Measurements from ENCODE around the gene ASAP3. TPM values are rescaled to one million over a fixed set of nuclear protein-coding genes. Genes with fewer than 3 reads are reported as not detected.

ASAP3 gene
- total RNA-seq, 4 donors from 2014 or later = 69.3 to 75.7 (median 73.6) TPM

DNA sequence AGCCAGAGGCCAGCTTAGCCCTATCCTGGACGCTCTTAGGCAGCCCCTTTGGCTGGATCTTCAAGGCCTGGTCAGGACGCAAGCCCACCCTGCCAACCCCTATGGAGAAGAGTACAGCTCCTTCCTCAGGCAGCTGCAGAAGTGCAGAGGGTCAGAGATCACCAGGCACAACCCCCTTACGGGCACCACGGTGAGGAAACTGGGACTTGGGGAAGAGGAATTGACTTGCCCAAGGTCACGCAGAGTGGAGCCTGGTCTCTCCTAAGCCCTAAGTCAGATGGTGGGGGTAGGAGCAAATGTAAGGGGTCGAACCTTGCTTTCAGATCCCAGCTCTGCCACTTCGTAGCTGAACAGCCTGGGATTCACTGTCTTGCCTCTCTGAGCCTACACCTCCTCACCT lies 43.4 kb upstream of the ASAP3 start:
- Histone ChIP-seq H3K27ac (no peak overlapping the region), H3K4me1 (peaks cover 13 to 37% of the 10 kb centered on the region in 2 donors), H3K4me3 (replicated peaks in 1 of 3) (no peak overlapping the region), H3K27me3 (no peaks in the 10 kb centered on the region), H3K36me3 (no peaks in the 10 kb centered on the region), H3K9me3 (no peaks in the 10 kb centered on the region)
- WGBS, 2 donors = 86 to 96% methylated on average over 7 of the region's 7 CpGs
- no peak for TF ChIP-seq POLR2A (IDR thresholded peaks at IDR 0.05)
- TF ChIP-seq, protein P1, sequence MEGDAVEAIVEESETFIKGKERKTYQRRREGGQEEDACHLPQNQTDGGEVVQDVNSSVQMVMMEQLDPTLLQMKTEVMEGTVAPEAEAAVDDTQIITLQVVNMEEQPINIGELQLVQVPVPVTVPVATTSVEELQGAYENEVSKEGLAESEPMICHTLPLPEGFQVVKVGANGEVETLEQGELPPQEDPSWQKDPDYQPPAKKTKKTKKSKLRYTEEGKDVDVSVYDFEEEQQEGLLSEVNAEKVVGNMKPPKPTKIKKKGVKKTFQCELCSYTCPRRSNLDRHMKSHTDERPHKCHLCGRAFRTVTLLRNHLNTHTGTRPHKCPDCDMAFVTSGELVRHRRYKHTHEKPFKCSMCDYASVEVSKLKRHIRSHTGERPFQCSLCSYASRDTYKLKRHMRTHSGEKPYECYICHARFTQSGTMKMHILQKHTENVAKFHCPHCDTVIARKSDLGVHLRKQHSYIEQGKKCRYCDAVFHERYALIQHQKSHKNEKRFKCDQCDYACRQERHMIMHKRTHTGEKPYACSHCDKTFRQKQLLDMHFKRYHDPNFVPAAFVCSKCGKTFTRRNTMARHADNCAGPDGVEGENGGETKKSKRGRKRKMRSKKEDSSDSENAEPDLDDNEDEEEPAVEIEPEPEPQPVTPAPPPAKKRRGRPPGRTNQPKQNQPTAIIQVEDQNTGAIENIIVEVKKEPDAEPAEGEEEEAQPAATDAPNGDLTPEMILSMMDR (IDR thresholded peaks at IDR 0.05) = no peak
- intact Hi-C loops (cut with DNase I) = no loop called here
- DNase-seq = no peak

- H3K4me1 ChIP-seq = peaks cover 9 to 31% of the 10 kb centered on the region in 2 donors
- TF ChIP-seq, protein P1 (IDR thresholded peaks at IDR 0.05) = no peak
- no peak for TF ChIP-seq POLR2A (IDR thresholded peaks at IDR 0.05)
- H3K27me3 ChIP-seq = no peaks in the 10 kb centered on the region
- H3K36me3 ChIP-seq = no peaks in the 10 kb centered on the region
- 94 to 97% methylated on average over 8 of the region's 8 CpGs for WGBS, 2 donors
- no peaks in the 10 kb centered on the region for H3K9me3 ChIP-seq
- DNase-seq = no peak
- intact Hi-C loops (cut with DNase I) = no loop called here
- no peak overlapping the region for H3K4me3 ChIP-seq (replicated peaks in 1 of 3)
- no peak overlapping the region for H3K27ac ChIP-seq
Observed at GRCh38 chr1:23526329-23527041, 42.5 kb upstream of the ASAP3 start.

GRCh38 chr1:23525558-23526250 lies 41.7 kb upstream of the ASAP3 start:
- intact Hi-C loops (cut with DNase I) = no loop called here
- peaks cover 5 to 26% of the 10 kb centered on the region in 2 donors for H3K4me1 ChIP-seq
- no peak for DNase-seq
- H3K36me3 ChIP-seq = no peaks in the 10 kb centered on the region
- no peaks in the 10 kb centered on the region for H3K9me3 ChIP-seq
- no peak overlapping the region for H3K27ac ChIP-seq
- no peaks in the 10 kb centered on the region for H3K27me3 ChIP-seq
- TF ChIP-seq, protein P1 (IDR thresholded peaks at IDR 0.05) = no peak
- no peak for TF ChIP-seq POLR2A (IDR thresholded peaks at IDR 0.05)
- no peak overlapping the region for H3K4me3 ChIP-seq (replicated peaks in 1 of 3)
- WGBS, 2 donors = 64 to 73% methylated on average over 5 of the region's 5 CpGs

DNA sequence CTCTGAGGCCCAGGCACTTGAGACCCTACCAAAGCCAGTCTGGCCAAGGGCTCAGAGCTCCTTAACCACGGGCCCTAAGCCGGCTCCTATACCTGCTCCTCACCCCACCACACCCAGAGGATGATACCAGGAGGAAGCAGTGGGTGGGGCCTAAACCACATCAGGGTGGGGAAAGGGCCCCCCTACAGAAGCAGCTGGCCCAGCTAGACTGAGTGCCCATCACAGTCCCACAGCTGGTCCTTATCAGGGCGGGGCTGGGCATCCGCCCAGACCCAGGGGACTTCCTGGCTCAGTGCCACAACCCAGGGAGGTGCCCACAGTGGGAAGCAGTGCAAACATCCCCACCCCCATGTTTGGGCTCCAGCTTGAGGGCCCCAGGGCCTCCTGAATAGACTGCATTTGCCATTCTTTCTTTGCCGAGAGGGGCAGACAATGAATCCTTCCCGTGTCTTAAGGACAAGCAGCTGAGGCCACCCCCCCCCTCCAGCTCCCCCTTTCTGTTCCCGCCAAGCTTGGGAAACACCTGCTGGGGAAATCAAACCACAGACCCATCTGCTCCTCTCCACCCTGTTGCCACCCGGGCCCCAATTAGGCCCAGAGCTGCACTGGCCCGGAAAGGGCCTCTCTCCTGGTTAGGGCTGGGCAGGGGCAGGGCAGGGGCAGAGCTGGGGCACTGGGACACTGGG lies 40.9 kb upstream of the ASAP3 start:
- Histone ChIP-seq H3K9me3 (no peaks in the 10 kb centered on the region), H3K27me3 (no peaks in the 10 kb centered on the region), H3K27ac (no peak overlapping the region), H3K4me3 (replicated peaks in 1 of 3) (no peak overlapping the region), H3K36me3 (no peaks in the 10 kb centered on the region), H3K4me1 (peaks cover 0 to 18% of the 10 kb centered on the region in 2 donors)
- WGBS, 2 donors = 43 to 65% methylated on average over 6 to 7 of the region's 9 CpGs
- DNase-seq = no peak
- intact Hi-C loops (cut with DNase I) = no loop called here
- TF ChIP-seq, protein P1 (IDR thresholded peaks at IDR 0.05) = no peak
- no peak for TF ChIP-seq POLR2A (IDR thresholded peaks at IDR 0.05)

All from thyroid gland (tissue), 4 donors.